Adrenal gland (tissue), 5 donors: Measurements from ENCODE around the gene AIFM3.

Experiments
- POLR2A ChIP-seq, 2 donors: fragments of 450-650 bp; IDR thresholded peaks; one replicate each; pipeline ENCODE4 v1.6.1; 2017; ENCODE audit warnings: antibody characterized with exemption in 2 of 2, mild to moderate bottlenecking in 2 of 2, moderate library complexity in 1 of 2
- TF ChIP-seq, protein P1 (sequence below), 6 experiments: fragments of 450-650 bp in 4 of 6; fragments of 200-600 bp in 2 of 6; sonication (generic) in 1 of 6; IDR thresholded peaks; 1 replicate in 5 of 6; 2 replicates in 1 of 6; pipeline versions ENCODE4 v1.5.1 to v1.8.0; 2016 to 2021; ENCODE audit warnings: antibody characterized with exemption in 6 of 6, mild to moderate bottlenecking in 2 of 6, moderate library complexity in 1 of 6
- donor health status: DM: no; HTN: no; CAD: no.

DNA sequence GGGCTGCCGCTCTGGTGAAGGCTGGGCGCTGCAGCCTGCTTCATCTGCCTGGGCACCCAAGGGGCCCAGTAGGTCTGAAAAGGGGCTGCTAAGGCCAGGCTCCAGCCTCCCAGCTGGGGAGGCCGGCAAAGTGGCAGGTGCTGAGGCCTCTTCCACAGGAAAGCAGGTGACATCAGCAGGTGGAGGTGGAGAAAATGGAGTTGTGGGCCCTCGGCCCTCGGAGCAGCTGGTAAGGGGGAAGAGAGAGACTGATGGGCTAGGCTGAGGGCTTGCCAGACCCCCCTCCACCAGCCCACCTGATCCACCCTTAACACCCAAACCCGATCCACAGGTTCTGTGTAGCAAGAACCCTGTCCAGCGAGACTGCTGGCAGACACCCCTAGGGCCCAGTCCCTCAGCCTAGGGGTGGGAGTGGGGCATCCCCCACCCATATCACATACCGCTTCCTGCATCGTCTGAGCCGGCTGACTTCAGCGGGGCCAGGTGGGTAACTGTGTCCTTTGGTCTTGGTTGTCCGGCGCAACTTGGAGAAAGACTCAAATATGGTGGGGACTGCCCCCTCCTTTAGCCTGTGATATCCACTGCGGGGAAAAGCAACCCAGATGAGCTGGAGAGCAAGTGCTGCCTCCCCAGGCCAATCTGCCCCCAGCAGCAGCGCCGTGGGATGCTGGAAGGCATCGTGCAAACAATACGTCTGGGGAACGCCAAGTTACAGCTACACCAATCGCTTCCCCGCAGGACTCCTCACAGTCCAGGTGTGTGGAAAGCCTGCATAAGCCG is 33.3 kb downstream of the AIFM3 start:
- no peak for TF ChIP-seq POLR2A (IDR thresholded peaks at IDR 0.05)
- TF ChIP-seq, protein P1, sequence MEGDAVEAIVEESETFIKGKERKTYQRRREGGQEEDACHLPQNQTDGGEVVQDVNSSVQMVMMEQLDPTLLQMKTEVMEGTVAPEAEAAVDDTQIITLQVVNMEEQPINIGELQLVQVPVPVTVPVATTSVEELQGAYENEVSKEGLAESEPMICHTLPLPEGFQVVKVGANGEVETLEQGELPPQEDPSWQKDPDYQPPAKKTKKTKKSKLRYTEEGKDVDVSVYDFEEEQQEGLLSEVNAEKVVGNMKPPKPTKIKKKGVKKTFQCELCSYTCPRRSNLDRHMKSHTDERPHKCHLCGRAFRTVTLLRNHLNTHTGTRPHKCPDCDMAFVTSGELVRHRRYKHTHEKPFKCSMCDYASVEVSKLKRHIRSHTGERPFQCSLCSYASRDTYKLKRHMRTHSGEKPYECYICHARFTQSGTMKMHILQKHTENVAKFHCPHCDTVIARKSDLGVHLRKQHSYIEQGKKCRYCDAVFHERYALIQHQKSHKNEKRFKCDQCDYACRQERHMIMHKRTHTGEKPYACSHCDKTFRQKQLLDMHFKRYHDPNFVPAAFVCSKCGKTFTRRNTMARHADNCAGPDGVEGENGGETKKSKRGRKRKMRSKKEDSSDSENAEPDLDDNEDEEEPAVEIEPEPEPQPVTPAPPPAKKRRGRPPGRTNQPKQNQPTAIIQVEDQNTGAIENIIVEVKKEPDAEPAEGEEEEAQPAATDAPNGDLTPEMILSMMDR (IDR thresholded peaks at IDR 0.05): no peak
